HepG2 (cell line): ENCODE results near the gene AVPR1A.

ENCODE experiments used
- CC2D1A ChIP-seq: sonication (generic); formaldehyde crosslinking; IDR thresholded peaks from 2 replicates; pipeline ENCODE4 v1.8.1; 2023; ENCODE audit warnings: mild to moderate bottlenecking, missing genetic modification reagents
- MYC ChIP-seq: sonication (generic); formaldehyde crosslinking; IDR thresholded peaks from 2 replicates; pipeline ENCODE4 v1.9.0; 2021; ENCODE audit warnings: missing genetic modification reagents, borderline replicate concordance
- TF ChIP-seq, protein P1 (sequence below): IDR thresholded peaks from 2 replicates; pipeline ENCODE4 v1.6.1; 2012; ENCODE audit warnings: low read depth, low read length, improper control_type of control experiment

GRCh38 chr12:63138488-63138887 is 12.5 kb downstream of the AVPR1A start:
- TF ChIP-seq MYC (CRISPR knock-in tag) (no peak), CC2D1A (no peak)
- TF ChIP-seq, protein P1, sequence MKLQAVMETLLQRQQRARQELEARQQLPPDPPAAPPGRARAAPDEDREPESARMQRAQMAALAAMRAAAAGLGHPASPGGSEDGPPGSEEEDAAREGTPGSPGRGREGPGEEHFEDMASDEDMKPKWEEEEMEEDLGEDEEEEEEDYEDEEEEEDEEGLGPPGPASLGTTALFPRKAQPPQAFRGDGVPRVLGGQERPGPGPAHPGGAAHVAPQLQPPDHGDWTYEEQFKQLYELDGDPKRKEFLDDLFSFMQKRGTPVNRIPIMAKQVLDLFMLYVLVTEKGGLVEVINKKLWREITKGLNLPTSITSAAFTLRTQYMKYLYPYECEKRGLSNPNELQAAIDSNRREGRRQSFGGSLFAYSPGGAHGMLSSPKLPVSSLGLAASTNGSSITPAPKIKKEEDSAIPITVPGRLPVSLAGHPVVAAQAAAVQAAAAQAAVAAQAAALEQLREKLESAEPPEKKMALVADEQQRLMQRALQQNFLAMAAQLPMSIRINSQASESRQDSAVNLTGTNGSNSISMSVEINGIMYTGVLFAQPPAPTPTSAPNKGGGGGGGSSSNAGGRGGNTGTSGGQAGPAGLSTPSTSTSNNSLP = no peak
